Occipital lobe (tissue), 2 donors: ENCODE measurements around the gene CTTNBP2. TPM values are rescaled to one million over a fixed set of nuclear protein-coding genes. Genes with fewer than 3 reads are reported as not detected.
"Not testable (repeated sequence)": the region's sequence is repeated elsewhere in the genome, so short reads cannot be mapped to it uniquely, and the experiment has no call there.

Experiments used
- DNase-seq: peaks from one replicate; lab custom pipeline; 2025; lab: John Stamatoyannopoulos, UW
- total RNA-seq: library from RNA; depleted of rRNA; stranded (reverse); fragments of >200 nt; gene quantifications from one replicate; pipeline ENCODE4 v1.2.3, GENCODE V29; 2014

CTTNBP2 gene
- total RNA-seq, 1 donor from 2014 or later: 39.0 TPM

DNA sequence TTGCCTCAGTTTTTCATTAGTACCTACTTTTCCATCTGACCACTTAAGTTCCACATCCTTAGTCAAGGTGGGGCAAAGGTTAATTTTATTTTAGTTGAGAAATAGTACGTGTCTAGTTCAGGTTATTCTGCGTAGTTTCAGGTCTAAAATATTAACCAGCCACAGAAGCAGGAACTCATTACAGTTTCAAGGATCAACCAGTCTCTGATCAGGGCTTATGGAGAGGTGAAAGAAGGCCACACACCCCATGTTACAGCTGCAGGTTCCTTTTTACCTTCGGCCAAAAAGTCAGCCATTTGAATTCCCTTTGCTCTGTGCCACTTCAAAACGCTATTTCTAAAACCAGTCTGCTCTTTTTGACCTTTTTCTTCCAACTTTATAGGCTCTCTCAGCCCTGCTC, 134.2 kb downstream of the CTTNBP2 start:
- DNase-seq: no peak

DNA sequence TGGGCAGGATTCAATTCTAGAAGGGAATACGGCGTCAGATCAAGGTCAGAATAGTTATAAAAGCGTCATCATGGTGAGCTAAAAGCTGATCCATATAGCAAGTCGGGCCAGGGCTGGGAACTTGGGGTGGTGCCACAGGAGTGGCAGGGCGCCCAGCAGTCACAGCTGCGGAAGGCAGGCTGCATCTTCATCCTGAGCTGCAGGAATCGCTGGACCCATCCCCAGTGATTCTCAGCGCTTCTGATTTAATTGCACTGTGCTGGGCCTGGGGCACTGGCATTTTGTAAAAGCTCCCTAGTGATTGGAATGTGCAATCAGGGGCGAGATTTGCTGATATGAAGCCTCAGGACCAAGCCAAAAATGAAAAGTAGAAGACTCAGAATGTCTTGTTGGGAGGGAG, 135.3 kb downstream of the CTTNBP2 start:
- peak; percentile 39 for DNase-seq

DNA sequence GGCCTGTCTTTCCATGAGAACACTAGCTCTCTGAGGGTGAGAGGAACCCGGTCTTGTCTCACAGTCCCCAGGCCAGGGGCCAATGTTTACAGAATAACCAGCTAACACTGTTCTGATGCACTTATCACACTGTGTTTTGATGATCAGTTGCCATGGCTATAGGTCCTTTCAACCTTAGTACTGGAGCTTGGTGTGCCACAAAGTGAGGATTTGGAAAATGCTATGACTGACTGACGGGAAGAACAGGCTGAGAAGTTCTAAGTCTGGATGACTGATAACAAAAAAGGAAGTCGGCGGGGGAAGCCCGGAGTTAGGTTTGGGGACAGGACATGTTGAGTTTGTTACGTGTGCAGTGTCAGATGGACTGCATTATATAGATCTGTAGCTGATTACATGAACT, 141.8 kb downstream of the CTTNBP2 start:
- no peak for DNase-seq

DNA sequence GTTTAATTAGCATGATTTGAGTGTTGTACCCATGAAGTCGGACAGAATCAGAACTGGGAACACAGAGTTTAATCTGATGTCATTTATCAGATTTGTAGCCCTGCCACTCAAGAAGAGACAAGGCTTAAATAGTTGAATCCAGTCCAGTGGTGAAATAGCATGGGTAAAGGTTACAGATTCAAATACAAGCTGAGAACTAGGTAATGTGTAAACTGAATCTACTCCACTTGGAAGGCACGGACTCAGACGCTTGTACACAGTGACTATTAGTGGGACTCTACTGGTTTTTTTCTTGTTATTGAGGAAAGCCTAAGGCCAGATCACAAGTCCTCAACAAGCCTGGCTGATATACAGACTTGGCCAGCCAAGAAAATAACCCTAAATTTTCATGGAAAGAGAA, 142.9 kb downstream of the CTTNBP2 start:
- DNase-seq: no peak

DNA sequence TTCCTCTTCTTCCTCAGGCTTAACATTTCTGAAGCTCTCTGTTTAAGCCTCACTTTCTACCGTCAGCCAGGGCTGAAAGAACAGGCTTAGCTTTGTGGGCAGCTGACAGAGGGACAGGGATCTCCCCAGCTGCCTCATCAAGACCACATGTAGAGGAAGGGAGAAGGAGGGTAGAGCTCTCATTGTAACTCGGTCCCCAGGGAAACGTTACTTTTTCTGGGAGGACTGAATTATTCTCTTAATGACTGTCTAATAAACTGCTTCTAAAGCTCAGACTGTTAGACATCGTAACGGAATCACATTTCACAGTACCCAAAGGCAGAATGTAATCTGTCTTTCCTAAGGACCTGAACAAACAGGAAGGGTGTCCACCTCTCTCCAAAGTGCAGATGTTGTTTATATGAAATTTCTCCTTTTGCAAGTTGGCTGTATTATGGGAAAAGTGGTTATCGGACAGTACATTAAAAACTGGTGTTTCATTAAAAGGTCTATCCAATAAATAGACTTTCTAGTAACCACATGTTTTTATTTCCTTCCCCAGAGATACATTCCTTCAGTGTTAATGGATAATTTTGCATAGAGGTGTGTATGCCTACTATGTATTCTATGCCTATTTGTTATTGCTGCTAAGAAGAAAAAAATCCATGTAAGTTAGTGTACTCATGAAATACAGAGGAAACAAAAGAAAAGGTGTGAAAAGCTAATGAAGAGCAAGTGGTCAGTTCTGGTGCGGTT, 144.2 kb downstream of the CTTNBP2 start:
- peak; percentile 4 for DNase-seq

DNA sequence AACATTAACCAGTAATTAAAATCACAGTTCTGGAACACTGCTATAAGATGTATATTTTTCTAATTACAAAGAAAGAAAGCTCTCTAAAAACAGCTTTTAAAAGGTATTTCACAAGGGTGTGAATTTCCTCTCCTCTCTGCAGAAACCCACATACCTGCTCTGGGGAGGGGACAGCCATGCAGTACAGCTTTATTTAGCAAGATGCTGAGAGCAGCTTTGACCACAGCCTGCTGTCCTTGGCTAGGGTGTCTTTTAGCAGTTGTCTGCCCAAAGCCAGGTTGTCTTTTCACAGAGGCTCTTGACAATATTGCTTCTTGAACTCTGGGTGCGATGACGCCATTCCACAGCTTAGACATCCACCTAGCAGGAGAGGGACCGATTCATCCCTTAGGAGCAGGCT, 148.3 kb downstream of the CTTNBP2 start:
- no peak for DNase-seq

DNA sequence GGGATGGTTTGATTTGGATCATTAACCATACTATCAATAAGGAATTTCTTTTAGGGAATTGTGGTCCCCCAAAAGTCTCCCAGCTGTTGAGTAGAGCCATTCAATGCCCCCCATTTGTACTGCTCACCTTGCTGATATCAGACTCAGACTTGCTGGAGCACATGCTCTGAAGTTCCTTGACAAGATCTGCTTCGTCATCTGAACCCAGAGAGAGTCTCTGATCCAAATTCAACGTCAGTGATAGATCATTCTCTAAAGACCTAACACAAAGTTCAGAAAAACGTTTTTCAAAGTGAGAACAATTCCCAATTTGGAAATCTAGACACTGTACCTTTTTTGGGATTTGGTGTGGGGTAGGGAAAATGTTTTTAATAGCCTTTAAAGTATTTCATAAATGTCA, 153.9 kb downstream of the CTTNBP2 start:
- DNase-seq: no peak

DNA sequence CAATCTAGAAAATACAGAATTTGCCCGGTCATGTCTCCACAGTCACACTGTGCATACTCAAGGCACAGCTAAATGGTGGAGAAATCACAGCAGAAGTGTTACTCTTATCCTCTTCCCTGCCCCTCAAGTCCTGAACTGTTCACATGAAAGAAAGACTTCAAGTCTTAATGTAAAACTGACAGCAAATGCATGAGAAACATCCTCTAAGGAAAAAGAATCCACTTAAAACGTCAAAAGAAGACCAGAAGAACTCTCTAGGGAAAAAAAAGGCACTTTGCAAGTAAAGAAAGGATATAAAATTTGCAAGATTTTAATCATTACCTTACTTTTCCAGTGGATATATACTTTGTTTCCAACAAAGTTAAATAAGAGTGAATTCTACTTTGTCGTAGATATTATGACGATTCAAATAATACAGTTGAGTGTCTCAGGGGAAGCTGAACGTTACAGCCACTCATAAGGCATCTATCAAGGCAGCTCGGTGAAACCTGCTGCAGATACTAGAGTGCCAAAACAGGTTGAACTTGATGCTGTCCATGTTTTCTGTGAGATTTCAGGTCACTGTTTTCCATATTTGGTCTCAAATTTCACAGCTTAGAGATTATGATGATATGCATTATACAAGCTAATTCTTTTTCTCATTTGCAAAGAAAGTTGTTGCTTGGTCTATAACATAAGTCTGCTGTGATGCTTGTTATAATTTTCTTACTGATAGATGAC, 155.0 kb downstream of the CTTNBP2 start:
- DNase-seq: no peak

DNA sequence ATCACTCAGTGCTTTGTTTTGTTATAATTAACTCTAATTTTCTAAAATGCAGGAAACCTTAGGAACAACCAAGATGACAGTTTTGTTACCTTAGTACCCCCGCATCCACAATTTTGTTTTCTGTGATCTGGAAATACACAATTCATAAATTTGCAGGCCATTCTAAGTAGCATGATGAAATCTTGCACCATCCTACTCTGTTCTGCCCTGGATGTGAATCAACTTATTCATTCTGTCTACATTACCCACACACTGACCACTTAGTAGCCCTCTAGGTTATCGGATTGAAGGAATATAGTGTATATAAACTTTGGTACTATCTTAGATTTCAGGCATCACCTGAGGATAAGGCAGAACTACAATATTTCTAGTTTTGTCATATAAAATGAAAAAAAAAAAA, 155.9 kb downstream of the CTTNBP2 start:
- DNase-seq: no peak

DNA sequence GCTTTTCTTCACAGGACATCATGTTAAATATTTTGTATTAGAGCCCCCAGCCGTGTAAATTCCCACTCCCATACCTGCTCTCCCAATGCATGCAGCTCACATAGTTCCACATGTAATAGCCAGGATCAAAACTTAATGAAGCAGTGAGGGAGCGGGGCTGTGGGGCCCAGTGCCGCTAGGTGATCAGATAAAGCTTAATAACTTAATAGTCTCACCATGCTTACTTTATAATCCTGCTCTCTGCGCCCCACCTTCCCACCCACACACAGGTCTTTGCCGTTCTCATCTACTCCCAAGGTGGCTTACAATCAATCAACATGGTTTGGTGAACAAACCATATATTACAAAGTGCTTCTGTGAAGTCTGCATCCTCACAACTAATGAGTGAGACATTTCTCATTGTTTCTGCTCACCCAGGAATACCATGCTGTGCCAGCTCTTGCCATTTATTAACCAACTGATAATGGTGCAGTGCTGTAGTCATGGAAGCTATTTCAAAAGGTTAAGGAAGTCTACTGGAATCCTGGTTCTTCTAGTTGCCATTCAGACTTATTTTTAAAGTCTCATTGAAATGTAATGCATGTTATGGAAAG, 156.4 kb downstream of the CTTNBP2 start:
- DNase-seq: no peak

DNA sequence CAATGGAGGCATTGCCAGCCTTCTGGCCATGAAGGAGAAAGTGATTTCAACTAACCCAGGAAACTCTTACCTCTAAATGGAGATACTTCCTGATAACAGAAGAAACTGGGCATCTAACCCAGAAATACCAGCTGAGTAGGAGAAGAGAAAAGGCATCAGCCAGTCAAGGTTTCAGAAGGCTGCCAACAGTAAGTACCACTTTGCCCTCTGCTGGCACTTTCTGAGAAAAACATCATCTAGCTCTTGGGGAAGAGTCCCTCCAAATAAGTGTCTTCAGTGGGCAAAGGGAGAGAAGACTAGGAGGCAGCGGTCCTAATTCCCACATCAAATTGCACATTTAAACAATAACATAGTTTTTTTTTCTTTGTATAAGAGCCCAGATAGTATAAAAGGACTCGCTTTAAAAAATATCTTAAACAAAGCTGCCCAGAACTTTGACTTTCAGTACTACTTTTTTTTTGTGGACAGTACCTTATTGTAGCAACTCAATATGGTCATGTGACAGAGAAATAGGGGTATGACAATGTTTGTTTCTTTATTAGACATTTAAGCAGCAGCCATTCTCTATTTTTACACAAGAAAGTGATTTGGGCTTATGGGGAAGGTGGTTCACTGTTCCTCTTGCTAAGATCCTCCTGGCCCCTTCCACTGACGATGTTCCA, 157.3 kb downstream of the CTTNBP2 start:
- no peak for DNase-seq

DNA sequence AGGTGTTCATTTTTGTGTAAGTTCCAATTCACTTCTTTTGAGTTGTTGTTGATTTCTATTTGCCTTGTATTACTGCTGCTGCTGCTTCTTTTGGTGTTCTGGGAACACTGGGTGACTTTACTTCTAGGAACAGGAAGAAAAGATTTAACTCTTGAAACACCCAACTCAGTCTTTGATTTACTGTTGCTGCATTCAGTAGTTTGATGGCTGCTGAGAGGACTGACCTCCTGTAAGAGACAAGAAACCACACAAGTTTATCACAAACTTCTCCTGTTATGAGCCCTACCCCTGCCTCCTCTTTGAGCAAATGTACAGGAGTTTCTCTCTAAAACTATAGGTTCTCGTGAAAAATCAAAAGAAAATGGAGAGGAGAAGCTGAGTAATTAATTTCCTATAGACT, 161.7 kb downstream of the CTTNBP2 start:
- DNase-seq: no peak

DNA sequence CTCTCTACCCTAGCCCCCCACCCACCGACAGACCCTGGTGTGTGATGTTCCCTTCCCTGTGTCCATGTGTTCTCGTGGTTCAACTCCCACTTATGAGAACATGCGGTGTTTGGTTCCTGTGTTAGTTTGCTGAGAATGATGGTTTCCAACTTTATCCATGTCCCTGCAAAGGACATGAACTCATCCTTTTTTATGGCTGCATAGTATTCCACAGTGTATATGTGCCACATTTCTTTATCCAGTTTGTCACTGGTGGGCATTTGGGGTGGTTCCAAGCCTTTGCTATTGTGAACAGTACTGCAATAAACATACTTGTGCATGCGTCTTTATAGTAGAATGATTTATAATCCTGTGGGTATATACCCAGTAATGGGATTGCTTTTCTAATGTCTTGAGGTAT, 165.1 kb downstream of the CTTNBP2 start:
- not testable (repeated sequence) for DNase-seq

DNA sequence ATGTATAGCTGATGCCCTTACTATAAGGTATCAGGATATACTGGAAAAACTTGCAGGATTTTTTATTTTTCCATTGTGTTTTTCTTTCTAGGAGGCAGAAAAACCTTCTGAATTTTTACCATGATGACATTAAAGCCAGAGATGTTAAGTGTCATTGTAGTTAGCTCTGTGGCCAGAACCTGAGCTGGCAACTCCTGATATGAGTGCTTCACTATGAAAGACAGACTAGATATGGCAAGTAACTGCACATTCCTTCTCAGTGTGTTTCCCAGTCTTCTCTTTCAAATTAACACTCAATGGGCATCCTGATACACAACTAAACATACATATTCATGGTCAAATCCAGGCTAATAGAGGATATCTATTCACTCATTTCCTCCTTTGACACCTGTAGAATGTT, 166.2 kb downstream of the CTTNBP2 start:
- DNase-seq: no peak

DNA sequence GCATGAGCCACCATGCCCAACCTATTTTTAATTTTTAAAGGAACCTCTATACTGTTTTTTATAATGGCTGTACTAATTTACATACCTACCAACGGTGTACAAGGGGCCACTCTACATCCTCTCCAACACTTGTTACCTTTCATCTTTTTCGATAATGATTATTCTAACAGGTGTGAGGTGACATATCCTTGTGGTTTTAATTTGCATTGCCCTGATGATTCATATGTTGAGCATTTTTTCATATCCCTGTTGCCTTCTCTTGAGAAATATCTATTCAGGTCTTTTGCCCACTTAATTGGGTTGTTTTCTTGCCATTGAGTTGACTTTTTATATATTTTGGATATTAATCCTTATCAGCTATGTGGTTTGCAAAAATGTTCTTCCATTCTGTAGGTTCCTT, 167.0 kb downstream of the CTTNBP2 start:
- DNase-seq: no peak

DNA sequence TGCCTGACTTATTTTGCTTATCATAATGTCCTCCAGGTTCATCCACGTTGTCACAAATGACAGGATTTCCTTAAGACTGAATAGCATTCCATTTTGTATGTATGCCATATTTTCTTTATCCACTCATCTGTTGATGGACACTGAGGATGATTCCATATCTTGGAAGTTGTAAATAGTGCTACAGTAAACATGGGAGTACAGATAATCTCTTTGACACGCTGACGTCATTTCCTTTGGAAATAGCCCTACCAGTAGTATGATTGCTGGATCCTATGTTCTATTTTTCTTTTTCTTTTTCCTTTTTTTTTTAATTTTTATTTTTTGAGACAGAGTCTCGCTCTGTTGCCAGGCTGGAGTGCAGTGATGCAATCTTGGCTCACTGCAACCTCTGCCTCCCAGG, 167.6 kb downstream of the CTTNBP2 start:
- DNase-seq: no peak

DNA sequence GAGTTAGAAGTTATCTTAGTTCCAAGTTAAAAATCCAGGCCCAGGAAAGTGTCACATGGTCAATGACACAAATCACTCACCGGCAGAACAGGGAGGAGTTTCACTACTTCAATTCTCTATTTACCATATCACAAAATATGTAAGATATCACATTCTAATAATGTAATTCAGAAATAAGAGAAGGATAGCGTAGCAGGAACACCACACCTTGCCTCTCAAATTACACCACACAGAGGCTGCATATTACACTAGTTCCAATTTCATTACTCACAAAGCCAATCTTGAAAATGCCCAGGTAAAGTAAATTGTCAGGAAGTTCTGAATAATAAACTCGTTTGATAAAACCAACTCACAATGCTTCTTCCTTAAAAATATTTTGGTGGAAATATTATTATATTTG, 169.2 kb downstream of the CTTNBP2 start:
- no peak for DNase-seq

DNA sequence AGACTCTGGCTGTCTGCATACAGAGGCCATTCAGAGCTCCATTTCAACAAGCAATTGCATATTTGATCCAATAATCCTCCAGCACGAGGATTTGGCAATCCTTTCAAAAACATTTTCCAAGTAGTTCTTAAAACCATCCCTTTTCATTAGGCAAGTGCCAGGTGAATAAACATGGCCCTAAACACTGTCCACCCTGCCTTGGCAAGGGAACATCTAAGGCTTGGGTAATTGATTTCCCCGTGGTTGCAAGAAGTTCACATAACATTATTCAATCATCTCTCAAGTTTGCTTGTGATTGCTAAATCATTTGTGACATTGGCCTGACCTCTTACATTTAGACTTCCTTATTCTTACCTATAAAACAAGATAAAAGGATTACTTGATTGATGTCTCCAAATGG, 175.2 kb downstream of the CTTNBP2 start:
- DNase-seq: no peak

DNA sequence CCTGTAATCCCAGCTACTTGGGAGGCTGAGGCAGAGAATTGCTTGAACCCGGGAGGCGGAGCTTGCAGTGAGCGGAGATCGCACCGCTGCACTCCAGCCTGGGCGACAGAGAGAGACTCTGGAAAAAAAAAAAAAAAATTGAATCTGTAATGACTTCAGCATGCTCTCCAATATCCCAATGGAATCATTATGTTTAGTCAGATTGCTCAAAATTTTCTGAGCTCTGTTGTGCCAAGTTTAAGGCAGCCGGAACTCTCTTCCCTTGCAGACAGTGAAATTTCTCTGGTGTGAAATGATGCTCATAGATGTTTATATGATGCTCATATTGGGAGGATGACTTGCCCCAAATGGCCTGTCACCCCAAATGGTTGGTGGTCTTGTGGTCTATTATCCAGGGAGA, 180.9 kb downstream of the CTTNBP2 start:
- DNase-seq: no peak

DNA sequence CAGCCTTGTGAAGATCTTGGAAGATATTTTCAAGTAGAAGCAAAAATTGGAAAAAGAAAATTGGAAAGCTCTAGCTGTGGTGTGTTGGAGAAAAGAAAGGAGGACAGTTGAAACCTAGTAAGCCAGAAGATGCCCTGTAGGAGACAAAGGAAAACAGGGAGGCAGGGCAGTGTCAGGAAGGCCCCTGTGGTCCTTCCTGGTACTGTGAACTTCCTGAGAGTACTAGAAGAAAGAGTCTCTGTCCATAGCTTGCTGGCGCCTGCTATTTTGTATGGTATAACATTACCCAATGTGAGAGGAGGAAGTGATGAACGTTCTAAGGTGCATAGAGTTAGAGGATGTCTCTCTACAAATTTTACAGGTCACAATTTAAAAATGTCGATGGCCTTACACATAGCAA, 183.1 kb downstream of the CTTNBP2 start:
- no peak for DNase-seq

DNA sequence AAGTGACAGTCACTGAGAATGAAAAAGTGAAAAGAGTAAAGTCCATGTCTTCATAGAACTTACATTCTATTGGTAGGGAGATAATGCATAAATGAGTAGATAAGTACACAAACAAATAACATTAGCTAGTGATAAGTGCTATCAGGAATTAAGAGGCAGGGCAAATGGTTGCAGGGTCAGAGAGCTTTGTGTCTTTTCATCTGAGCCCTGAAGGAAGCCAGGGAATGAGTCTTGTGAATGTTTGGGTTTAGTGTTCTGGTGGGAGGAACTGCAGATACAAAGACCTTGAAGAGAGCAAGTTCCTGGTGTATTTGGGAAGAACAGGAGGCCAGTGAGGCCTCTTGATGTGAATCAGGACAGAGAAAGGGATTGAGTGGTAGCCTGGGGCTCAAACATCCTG, 183.8 kb downstream of the CTTNBP2 start:
- no peak for DNase-seq

DNA sequence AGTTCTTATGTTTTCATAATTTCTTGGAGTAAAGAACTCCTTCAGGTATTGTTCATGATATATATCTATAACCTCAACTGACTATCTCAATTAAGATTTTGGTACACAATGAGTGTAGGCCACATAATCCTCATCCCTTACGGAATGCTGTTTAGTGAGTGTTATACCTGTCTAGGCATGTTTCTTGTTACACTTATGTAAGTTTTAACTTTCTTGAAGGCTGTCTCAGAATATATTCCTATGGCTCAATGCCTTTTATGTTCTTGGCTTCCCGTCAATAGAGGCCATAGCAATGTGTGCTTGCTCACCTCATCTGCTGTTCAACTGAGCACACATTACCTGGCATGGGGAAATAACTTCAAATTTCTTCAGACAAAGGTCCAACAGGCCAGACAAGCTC, 185.1 kb downstream of the CTTNBP2 start:
- no peak for DNase-seq
